ENCODE results near the gene PARD3B.

GRCh38 chr2:204931562-204931961, 386.3 kb downstream of the PARD3B start:
- TF ChIP-seq CTCF (IDR thresholded peaks at IDR 0.05) (no peak), TCF7L2 (IDR thresholded peaks at IDR 0.05; ENCODE audit: low read depth, low read length) (no peak)

Measured in Panc1 (cell line).